ENCODE results near the gene SUN3.

- TF ChIP-seq ZNF274 (IDR thresholded peaks at IDR 0.05; ENCODE audit: low read depth, low read length) (no peak), YY1 (IDR thresholded peaks at IDR 0.05; ENCODE audit: insufficient read depth, insufficient read length) (no peak), SUZ12 (IDR thresholded peaks at IDR 0.05; ENCODE audit: extremely low read depth, insufficient read depth, insufficient read length) (no peak)
Measured at GRCh38 chr7:48052748-48053147, 23.8 kb upstream of the SUN3 start.

Data from NT2/D1 (cell line).